ENCODE results near the gene OLFML2B.

Gene OLFML2B

GRCh38 chr1:161981735-161982506 lies 41.7 kb downstream of the OLFML2B start:
- no peak for DNase-seq (ENCODE audit: low read depth in 2 of 3, low spot score in 2 of 3)

- no peak for DNase-seq (ENCODE audit: low read depth in 2 of 3, low spot score in 2 of 3)
These were observed 42.5 kb downstream of the OLFML2B start for GRCh38 chr1:161981126-161981525.

GRCh38 chr1:161978011-161978790 lies 45.5 kb downstream of the OLFML2B start:
- DNase-seq (ENCODE audit: low read depth in 2 of 3, low spot score in 2 of 3) = no peak

DNA sequence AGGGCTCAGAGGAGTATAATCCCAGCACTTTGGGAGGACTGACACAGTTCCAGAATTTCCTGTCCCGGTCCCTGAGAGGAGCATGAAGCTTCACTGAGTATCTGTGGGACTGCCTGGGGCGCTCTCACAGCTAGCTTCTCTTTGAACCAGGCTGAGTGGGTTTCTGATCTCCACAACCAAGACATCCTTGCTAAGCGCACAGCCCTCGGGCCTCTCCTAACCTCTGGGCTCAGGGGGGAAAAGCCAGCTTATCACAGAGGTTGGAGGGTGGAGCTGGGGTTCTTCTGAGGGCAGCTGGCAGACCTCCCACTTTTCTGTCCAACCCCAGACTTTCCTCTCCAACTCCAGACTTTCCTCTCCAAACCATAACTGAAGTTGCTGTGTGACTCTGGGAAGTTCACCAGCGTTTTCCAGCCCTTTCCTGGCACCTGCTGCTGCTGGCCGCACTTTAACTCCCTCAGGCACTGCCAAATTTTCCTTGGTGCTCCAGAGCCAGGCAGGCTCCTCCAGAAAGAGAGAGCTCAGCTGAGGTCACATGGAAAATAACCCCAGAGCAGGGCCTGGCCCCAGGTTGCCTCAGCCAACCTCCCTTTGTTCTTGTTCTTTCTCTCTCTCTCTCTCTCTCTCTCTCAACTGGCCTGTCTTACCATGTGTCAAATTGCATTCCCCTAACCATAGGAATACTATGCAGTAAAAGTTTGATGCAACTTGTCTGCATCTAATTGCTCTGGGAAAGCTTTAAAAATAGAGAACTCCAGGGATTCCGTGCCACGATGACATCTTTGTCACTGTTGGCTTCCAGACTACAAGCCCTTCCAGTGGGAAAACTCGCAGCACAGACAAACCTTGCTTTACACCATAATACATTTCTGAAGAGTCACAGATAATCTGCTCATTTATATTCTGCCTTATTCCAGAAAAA lies 49.5 kb downstream of the OLFML2B start:
- DNase-seq (ENCODE audit: low read depth in 2 of 3, low spot score in 2 of 3) = no peak

GRCh38 chr1:161972828-161973227 lies 50.8 kb downstream of the OLFML2B start:
- DNase-seq (ENCODE audit: low read depth in 2 of 3, low spot score in 2 of 3) = no peak

DNA sequence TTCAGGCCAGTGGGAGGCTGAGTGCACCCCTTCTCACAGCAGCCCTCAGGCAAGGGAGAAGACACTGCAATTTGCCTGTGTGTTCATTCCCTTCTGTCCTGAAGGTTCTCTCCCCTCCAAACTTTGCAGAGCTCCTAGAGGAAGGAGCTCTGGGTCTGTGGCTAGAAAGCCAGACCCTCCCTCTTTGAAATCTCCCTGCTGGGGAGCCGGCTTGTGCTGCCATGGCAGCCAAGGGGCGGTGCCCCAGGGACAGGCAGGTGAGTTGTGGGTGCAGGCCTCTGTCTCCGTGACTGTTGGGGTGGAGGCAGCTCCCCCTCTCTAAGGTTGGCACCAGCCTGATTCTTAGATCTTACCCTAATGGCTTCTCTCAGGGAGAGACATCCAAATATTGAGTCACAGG lies 53.0 kb downstream of the OLFML2B start:
- DNase-seq (ENCODE audit: low read depth in 2 of 3, low spot score in 2 of 3) = no peak

- DNase-seq (ENCODE audit: low read depth in 2 of 3, low spot score in 2 of 3) = no peak
These were observed 53.6 kb downstream of the OLFML2B start for GRCh38 chr1:161970036-161970435.

DNA sequence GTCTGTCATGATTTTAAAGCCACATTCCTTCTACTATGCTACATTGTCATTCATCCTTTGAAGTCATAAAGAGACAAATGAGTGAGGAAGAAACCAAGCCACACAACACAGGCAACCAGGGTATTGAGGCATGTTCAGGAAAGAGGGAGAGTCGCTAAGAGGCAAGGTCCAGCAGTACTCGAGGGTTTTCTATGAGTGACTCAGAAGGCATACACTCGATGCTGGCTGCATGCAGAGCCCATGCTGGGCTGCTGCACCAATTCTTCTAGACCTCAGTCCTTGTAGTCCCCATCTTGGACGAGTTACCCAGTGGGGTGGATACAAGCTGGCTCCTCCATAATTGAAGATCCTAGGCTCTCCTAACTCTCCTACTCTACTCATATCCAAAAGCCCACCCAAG lies 57.6 kb downstream of the OLFML2B start:
- DNase-seq (ENCODE audit: low read depth in 2 of 3, low spot score in 2 of 3) = no peak

DNA sequence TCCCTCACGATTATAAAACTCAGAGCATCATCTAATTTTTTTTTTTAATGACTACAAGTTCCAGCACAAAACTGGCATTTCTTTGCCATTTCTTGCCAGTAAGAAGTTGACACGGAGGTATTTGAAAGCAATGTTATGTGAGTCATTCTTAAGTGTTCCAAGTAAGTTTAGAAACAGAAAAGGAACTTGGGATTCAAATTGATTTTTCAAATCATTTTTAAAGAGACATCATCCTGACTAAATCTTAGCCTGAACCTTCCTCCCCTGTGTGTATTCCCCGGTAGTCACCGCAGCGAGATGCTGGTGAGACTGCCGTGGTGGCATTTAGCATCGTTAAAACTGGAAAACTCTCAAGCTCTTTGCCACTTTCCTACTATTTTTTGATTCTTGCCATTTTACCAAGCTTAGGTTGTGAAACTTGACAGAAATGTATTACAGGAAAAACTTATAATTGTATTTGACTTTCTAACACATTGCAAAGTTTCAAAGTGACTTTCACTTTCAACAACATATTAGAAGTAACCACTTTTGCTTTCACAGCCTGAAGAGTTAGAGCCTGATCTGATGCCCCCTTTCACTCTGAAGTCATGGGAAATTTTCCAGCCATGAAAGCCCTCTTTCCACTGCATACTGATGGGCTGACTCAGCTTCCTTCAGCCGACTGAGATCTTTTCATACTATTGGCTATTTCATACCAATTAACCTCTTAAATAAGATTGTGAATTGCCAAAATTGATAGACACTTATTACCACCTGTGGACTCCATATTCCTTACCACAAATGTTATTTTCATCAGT lies 61.4 kb downstream of the OLFML2B start:
- DNase-seq (ENCODE audit: low read depth in 2 of 3, low spot score in 2 of 3) = peak in 1 of 3 experiments; percentile 22

GRCh38 chr1:161958425-161958824 lies 65.2 kb downstream of the OLFML2B start:
- DNase-seq (ENCODE audit: low read depth in 2 of 3, low spot score in 2 of 3) = no peak

GRCh38 chr1:161956930-161957329 lies 66.7 kb downstream of the OLFML2B start:
- DNase-seq (ENCODE audit: low read depth in 2 of 3, low spot score in 2 of 3) = no peak

GRCh38 chr1:161956097-161956496 lies 67.6 kb downstream of the OLFML2B start:
- DNase-seq (ENCODE audit: low read depth in 2 of 3, low spot score in 2 of 3) = no peak

GRCh38 chr1:161955606-161956005 lies 68.1 kb downstream of the OLFML2B start:
- DNase-seq (ENCODE audit: low read depth in 2 of 3, low spot score in 2 of 3) = no peak

- DNase-seq (ENCODE audit: low read depth in 2 of 3, low spot score in 2 of 3) = no peak
These were observed 69.2 kb downstream of the OLFML2B start for GRCh38 chr1:161954466-161954865.

DNA sequence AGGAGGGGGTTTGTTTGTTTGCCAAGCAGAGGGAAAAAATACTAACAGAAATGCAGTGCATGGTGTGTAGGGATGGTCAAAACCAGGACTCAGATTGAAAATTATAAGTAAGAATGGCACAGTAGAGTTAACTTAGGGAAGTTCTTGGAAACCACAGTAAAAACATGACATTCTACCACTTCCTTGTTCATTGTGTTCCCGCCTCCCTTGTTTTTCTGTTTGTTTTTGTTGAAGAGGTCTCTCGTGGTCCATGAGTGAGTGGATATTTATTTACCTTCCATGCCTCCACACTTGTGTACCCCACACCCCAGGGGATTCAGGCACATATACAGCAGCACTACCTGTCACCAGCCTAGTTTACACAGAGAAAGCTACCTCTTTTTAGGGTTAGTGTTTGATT lies 69.6 kb downstream of the OLFML2B start:
- no peak for DNase-seq (ENCODE audit: low read depth in 2 of 3, low spot score in 2 of 3)

DNA sequence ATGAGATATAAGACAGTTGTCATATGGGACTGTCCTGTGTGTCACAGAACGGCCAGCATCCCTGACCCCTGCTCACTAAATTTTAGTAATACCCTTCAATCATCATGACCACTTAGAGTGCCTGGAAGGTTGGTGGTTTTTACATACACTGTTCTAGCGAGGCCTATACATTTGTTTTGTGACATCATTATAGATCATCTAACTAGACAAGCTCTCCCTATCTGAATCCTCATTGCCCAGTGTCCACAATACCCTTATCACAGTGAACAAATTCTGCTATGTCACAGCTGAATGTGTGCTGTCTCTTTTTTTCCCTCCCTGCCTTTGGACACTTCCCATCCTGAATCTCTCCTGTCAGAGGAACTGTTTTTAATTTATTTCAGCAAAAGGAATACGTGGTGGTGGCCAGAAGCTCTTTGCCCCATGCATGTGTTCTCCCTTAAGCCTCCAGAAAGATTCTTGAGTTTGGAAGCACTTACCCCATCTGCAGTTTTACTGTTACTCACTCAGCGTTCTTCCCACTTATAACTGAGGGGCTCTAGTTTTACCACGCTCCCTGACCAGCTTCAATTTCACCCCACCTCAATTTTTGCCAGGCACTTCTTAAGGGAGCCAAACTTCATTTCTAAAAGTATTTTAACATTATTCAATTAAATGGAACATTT lies 70.3 kb downstream of the OLFML2B start:
- no peak for DNase-seq (ENCODE audit: low read depth in 2 of 3, low spot score in 2 of 3)

DNA sequence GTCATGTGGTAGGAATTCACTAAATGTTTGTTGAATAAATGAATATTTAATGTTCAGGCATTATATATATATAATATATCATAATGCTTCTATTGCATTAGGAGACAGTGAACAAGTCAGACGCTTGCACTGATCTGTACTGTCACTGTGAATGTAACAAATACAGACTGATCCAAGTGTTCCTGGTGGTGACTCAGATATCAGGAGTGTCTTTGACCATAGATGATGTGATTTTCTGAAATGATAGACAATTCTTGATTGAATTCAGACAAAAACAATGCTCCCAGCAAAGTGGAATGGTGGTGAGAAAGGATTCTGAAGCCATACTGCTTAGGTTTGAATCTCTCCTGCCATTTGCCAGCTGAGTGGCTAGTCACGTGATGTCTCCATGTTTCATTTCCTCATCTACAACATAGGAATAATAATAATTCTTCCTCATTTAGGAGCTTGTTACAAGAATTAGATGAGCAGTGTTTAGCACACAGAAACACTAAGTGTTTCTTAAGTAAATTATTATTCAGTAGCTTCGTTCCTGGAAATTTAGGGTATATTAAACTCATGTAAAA lies 71.0 kb downstream of the OLFML2B start:
- no peak for DNase-seq (ENCODE audit: low read depth in 2 of 3, low spot score in 2 of 3)

DNA sequence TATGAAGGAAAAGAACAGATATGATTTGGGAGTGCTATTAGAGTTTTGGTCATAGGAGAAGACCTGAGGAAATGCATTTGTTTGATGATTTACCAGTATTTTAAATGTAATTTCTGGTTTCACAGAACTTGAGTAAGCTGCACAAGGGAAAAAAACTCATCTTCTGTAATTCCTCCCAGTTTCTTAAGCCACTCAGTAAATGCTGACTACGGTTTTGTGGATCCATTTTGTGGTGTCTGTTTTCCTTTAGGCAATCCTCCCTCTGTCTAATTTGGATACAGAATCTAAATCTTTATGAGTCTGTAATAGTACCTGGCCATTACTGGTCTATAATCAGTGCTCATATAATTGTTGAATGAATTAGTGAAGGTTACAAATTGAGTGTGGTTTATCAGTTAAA lies 72.0 kb downstream of the OLFML2B start:
- DNase-seq (ENCODE audit: low read depth in 2 of 3, low spot score in 2 of 3) = no peak

DNA sequence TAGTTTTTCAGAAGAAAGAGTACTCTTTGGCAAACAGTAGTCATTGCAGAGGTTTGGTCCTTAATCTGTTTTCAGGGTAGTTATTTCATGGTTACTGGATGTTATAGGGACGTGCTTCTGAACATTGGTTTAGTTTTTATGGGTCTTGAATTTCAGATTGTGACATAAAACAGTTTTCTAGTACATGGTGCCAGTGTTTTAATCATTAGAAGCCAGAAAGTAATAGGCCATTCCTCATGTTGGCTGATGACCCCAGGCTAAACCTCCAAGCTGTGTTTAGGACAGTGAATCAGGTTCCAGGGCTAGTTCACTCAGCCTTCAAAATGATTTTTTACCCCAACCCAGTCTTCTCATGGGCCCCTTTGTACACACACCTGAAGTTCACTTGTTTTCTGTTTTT lies 73.3 kb downstream of the OLFML2B start:
- DNase-seq (ENCODE audit: low read depth in 2 of 3, low spot score in 2 of 3) = no peak

DNA sequence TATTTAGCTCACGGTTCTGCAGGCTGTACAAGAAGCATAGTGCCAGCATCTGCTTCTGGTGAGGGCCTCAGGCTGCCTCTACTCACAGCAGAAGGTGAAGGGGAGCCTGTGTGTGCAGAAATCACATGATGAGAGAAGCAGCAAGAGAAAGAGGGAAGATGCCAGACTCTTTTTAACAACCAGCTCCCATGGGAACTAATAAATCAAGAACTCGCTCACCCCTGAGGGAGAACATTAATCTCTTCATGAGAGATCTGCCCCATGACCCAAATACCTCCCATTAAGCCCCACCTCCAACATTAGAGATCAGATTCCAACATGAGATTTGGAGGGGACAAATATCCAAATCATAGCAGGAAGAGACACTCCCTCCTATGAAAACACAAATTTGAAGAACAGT lies 74.1 kb downstream of the OLFML2B start:
- no peak for DNase-seq (ENCODE audit: low read depth in 2 of 3, low spot score in 2 of 3)
